WTC11 (cell line): ENCODE data around the gene ZC3H12C. TPM values are rescaled to one million over a fixed set of nuclear protein-coding genes. Genes with fewer than 3 reads are reported as not detected.
A peak's percentile ranks its signal among the peaks of the same experiment; 100 is the strongest.

Source experiments
- ATAC-seq: fragments of 200-7000 bp; cut with Tn5 transposase; 2 replicates; pipeline ENCODE4 v1.10.0; 2021; ENCODE audit warnings: mild to moderate bottlenecking, moderate library complexity
- CTCF ChIA-PET: fragments of 300-600 bp; sonication (Branson Sonifier 250); formaldehyde crosslinking; loops from one replicate; lab custom pipeline; 2021; ENCODE audit warnings: antibody characterized with exemption; lab: Charles Lee
- POLR2A ChIA-PET: fragments of 350-600 bp; sonication (Branson Sonifier 250); formaldehyde crosslinking; loops from one replicate; lab custom pipeline; 2021; ENCODE audit warnings: antibody characterized with exemption; lab: Charles Lee
- DNase-seq: peaks from one replicate; pipeline ENCODE4 v3.0.0; 2021; ENCODE audit warnings: low spot score
- H3K27ac Mint-ChIP-seq: 2 replicates; pipeline ENCODE4 v1.8.0; 2021; ENCODE audit warnings: mixed read lengths
- H3K27me3 Mint-ChIP-seq: 2 replicates; pipeline ENCODE4 v1.8.0; 2021; ENCODE audit warnings: low read depth, mild to moderate bottlenecking, moderate library complexity, mixed read lengths
- H3K36me3 Mint-ChIP-seq: 2 replicates; pipeline ENCODE4 v1.8.0; 2021; ENCODE audit warnings: mixed read lengths
- H3K4me1 Mint-ChIP-seq: 2 replicates; pipeline ENCODE4 v1.8.0; 2022; ENCODE audit warnings: mixed read lengths
- H3K4me3 Mint-ChIP-seq: 2 replicates; pipeline ENCODE4 v1.8.0; 2021; ENCODE audit warnings: mild to moderate bottlenecking, moderate library complexity, mixed read lengths
- H3K9me3 Mint-ChIP-seq: 2 replicates; pipeline ENCODE4 v1.8.0; 2021; ENCODE audit warnings: mixed read lengths
- ATF1 ChIP-seq: sonication (generic); formaldehyde crosslinking; IDR thresholded peaks from 2 replicates; pipeline ENCODE4 v1.8.1; 2023; ENCODE audit warnings: mild to moderate bottlenecking, moderate library complexity, missing genetic modification reagents
- ATF2 ChIP-seq: sonication (generic); formaldehyde crosslinking; IDR thresholded peaks from 2 replicates; pipeline ENCODE4 v1.8.1; 2022; ENCODE audit warnings: low read depth, missing genetic modification reagents, borderline replicate concordance
- CBFB ChIP-seq: sonication (generic); formaldehyde crosslinking; IDR thresholded peaks from 2 replicates; pipeline ENCODE4 v1.8.1; 2022; ENCODE audit warnings: mild to moderate bottlenecking, low read depth, missing genetic modification reagents
- CDX4 ChIP-seq: fragments of 250-450 bp; sonication (Bioruptor Pico); IDR thresholded peaks from 2 replicates; pipeline ENCODE4 v1.9.0; 2021; ENCODE audit warnings: moderate library complexity, mild to moderate bottlenecking, inconsistent platforms, borderline replicate concordance
- CREB1 ChIP-seq: sonication (generic); formaldehyde crosslinking; IDR thresholded peaks from 2 replicates; pipeline ENCODE4 v1.8.0; 2023; ENCODE audit warnings: mild to moderate bottlenecking, missing genetic modification reagents
- CREM ChIP-seq: sonication (generic); formaldehyde crosslinking; IDR thresholded peaks from 2 replicates; pipeline ENCODE4 v1.8.1; 2022; ENCODE audit warnings: mild to moderate bottlenecking, missing genetic modification reagents, moderate library complexity
- E2F1 ChIP-seq: sonication (generic); formaldehyde crosslinking; IDR thresholded peaks from 2 replicates; pipeline ENCODE4 v1.8.0; 2022; ENCODE audit warnings: mild to moderate bottlenecking, missing genetic modification reagents
- ETV6 ChIP-seq: sonication (generic); formaldehyde crosslinking; IDR thresholded peaks from 2 replicates; pipeline ENCODE4 v1.8.1; 2022; ENCODE audit warnings: mild to moderate bottlenecking, missing genetic modification reagents
- FOXP4 ChIP-seq: sonication (generic); formaldehyde crosslinking; IDR thresholded peaks from 2 replicates; pipeline ENCODE4 v1.8.0; 2022; ENCODE audit warnings: mild to moderate bottlenecking, missing genetic modification reagents
- GTF2I ChIP-seq: fragments of 250-450 bp; sonication (Bioruptor Pico); conservative IDR thresholded peaks from 2 replicates; pipeline ENCODE4 v1.4.0; 2021; ENCODE audit warnings: mild to moderate bottlenecking
- JAZF1 ChIP-seq: fragments of 250-450 bp; sonication (Bioruptor Pico); IDR thresholded peaks from 2 replicates; pipeline ENCODE4 v1.9.0; 2021; ENCODE audit warnings: moderate library complexity, mild to moderate bottlenecking, inconsistent platforms
- MAX ChIP-seq: sonication (generic); formaldehyde crosslinking; IDR thresholded peaks from 2 replicates; pipeline ENCODE4 v1.8.0; 2022; ENCODE audit warnings: mild to moderate bottlenecking, missing genetic modification reagents
- NFYB ChIP-seq: sonication (generic); formaldehyde crosslinking; conservative IDR thresholded peaks from 2 replicates; pipeline ENCODE4 v1.8.0; 2022; ENCODE audit warnings: low read depth, missing genetic modification reagents
- SP1 ChIP-seq: sonication (generic); formaldehyde crosslinking; conservative IDR thresholded peaks from 2 replicates; pipeline ENCODE4 v1.8.1; 2022; ENCODE audit warnings: missing genetic modification reagents
- TCF7 ChIP-seq: sonication (generic); formaldehyde crosslinking; IDR thresholded peaks from 2 replicates; pipeline ENCODE4 v1.8.0; 2022; ENCODE audit warnings: mild to moderate bottlenecking, low read depth, missing genetic modification reagents, moderate library complexity
- USF1 ChIP-seq: sonication (generic); formaldehyde crosslinking; IDR thresholded peaks from 2 replicates; pipeline ENCODE4 v1.8.0; 2022; ENCODE audit warnings: mild to moderate bottlenecking, missing genetic modification reagents
- ZBTB43 ChIP-seq: sonication (generic); formaldehyde crosslinking; IDR thresholded peaks from 2 replicates; pipeline ENCODE4 v1.8.1; 2023; ENCODE audit warnings: mild to moderate bottlenecking, missing genetic modification reagents
- ZNF219 ChIP-seq: sonication (generic); formaldehyde crosslinking; IDR thresholded peaks from 2 replicates; pipeline ENCODE4 v1.8.0; 2023; ENCODE audit warnings: missing genetic modification reagents, mild to moderate bottlenecking, borderline replicate concordance
- ZNF281 ChIP-seq: sonication (generic); formaldehyde crosslinking; IDR thresholded peaks from 2 replicates; pipeline ENCODE4 v1.8.0; 2023; ENCODE audit warnings: mild to moderate bottlenecking, missing genetic modification reagents
- ZNF425 ChIP-seq: fragments of 250-450 bp; sonication (Bioruptor Pico); conservative IDR thresholded peaks from 2 replicates; pipeline ENCODE4 v1.9.0; 2021; ENCODE audit warnings: mild to moderate bottlenecking
- total RNA-seq: library from RNA; stranded (reverse); gene quantifications from 3 replicates; pipeline ENCODE4 v1.2.3, GENCODE V29; 2021

ZC3H12C gene
- total RNA-seq, 1 experiment from 2014 or later, result 2.4 TPM

GRCh38 chr11:110200836-110201235 is 107.6 kb downstream of the ZC3H12C start (continued):
- TF ChIP-seq ZNF281 (CRISPR knock-in tag) (no peak), USF1 (CRISPR knock-in tag) (no peak), E2F1 (CRISPR knock-in tag) (no peak)
- TF ChIP-seq, all 79 proteins: peak for 0

- CTCF ChIA-PET, result interaction anchor here (1.2 kb wide), 1 partner anchor 222 kb away, joined by 4 read pairs; the partner anchor contains the start of gene FDX1
- TF ChIP-seq ZNF219 (CRISPR knock-in tag) (no peak), CBFB (CRISPR knock-in tag) (no peak), NFYB (CRISPR knock-in tag) (no peak), CDX4 (CRISPR knock-in tag) (no peak), ATF2 (CRISPR knock-in tag) (no peak), CREB1 (CRISPR knock-in tag) (no peak), JAZF1 (no peak), ZNF425 (CRISPR knock-in tag) (no peak), CREM (no peak), MAX (CRISPR knock-in tag) (no peak), GTF2I (CRISPR knock-in tag) (no peak), TCF7 (CRISPR knock-in tag) (no peak), ZBTB43 (no peak), FOXP4 (no peak), ETV6 (CRISPR knock-in tag) (no peak), SP1 (no peak), ATF1 (CRISPR knock-in tag) (no peak)
Observed at GRCh38 chr11:110207123-110207522, 113.9 kb downstream of the ZC3H12C start.

More at GRCh38 chr11:110207123-110207522, 113.9 kb downstream of the ZC3H12C start:
- Mint-ChIP-seq H3K27ac (no peak overlapping the region), H3K4me3 (no peak overlapping the region), H3K27me3 (peaks cover 7% of the 10 kb centered on the region), H3K9me3 (peaks cover 4% of the 10 kb centered on the region; the same call in 1 of the 2 replicates), H3K4me1 (peaks cover 23% of the 10 kb centered on the region), H3K36me3 (no peaks in the 10 kb centered on the region)
- POLR2A ChIA-PET, result no interaction called here
- ATAC-seq (peak; percentile 20; the same call in 1 of the 2 replicates), DNase-seq (no peak)
